ENCODE data around the gene SAE1. TPM values are rescaled to one million over a fixed set of nuclear protein-coding genes. Genes with fewer than 3 reads are reported as not detected.

The SAE1 gene
- total RNA-seq, 2 experiments from 2014 or later: 165 to 175 TPM

DNA sequence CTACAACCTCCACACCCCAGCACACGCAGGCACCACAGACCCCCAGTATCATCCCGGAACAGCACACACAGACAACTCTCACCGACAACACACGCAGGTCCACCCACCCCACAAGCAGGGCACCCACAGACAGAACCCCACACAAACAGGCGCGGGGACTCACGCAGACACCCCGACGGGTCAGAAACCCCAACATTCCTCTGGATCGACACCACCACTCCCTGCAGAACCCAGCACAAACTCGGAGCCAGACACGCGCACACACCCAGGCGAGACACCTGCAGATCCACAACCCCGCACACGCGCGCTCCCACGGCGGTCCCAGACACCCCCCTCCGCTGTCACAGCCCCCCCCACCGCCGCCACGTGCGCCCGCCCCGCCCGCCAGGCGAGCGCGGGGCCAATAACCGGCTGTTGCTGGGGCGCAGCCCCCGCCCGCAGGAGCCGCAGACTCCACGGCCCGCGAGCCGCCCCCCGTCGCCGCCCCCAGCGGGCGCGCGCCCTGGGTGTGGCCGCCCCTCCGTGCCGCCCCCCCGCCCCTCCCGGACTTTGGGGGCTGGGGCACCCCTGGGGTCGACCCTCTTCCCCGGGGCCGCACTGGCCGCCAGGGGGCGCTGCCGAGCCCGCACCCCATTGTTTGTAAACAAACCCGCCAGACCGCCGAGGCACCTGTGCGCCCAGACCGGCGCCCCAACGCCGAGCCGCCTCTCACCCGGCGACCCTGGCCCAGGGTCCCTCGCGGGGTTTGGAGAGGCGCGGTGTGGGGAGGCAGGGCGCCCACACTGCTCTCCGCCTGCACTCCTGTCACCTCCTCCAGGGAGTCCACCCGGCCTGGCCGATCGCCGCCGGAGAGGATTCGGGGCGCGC, 99.7 kb downstream of the SAE1 start:
- ChIA-PET POLR2A (no interaction called here), CTCF (interaction anchor here (1.0 to 8.6 kb wide), 2 partner anchors 16 to 80 kb away, joined by 3 to 143 read pairs; no protein-coding TSS in a partner anchor)
- Mint-ChIP-seq H3K27ac (no peak overlapping the region), H3K27me3 (ENCODE audit: low read depth) (peaks cover 1% of the 10 kb centered on the region), H3K36me3 (ENCODE audit: low read depth) (peaks cover 11% of the 10 kb centered on the region), H3K9me3 (ENCODE audit: insufficient read depth) (no peaks in the 10 kb centered on the region), H3K4me1 (ENCODE audit: low read depth) (peaks cover 33% of the 10 kb centered on the region), H3K4me3 (peak overlapping the region; percentile 63)
- DNase-seq (peak; percentile 87), ATAC-seq (peak; percentile 5)

DNA sequence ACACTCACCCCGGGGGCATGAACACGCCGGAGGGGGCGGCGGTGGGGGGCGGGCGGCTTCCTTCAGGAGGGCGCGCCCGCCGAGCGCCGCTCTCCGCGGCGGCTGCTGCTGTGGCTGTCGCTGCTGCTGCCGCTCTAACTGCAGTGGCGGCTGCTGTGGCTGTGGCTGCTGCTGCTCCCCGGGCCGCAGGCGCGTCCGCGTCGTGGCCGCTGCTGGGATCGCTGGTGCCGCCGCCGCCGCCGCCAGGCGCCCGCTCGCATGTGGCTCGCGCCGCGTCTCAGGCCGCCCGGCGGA, 100.2 kb downstream of the SAE1 start, which contains the start of gene BBC3:
Gene BBC3, minus strand, starts transcription at position 279 of the 294 bp plus-strand sequence. CDS start 2,768 bp downstream, outside the sequence.
- Mint-ChIP-seq H3K4me1 (ENCODE audit: low read depth) (peaks cover 28% of the 10 kb centered on the region), H3K9me3 (ENCODE audit: insufficient read depth) (no peaks in the 10 kb centered on the region), H3K27ac (peak within 1 kb of the TSS; percentile 87), H3K4me3 (peak within 1 kb of the TSS; percentile 72), H3K36me3 (ENCODE audit: low read depth) (peaks cover 6% of the 10 kb centered on the region), H3K27me3 (ENCODE audit: low read depth) (peaks cover 3% of the 10 kb centered on the region)
- POLR2A ChIA-PET: no interaction called here
- ATAC-seq (no peak), DNase-seq (no peak)
- CTCF ChIA-PET: no interaction called here

GRCh38 chr19:47231215-47232054, 100.8 kb downstream of the SAE1 start:
- ChIA-PET CTCF (interaction anchor here (1.4 to 4.7 kb wide), 4 partner anchors 13 to 86 kb away, joined by 4 to 58 read pairs (median 15); no protein-coding TSS in a partner anchor), POLR2A (interaction anchor here (0.8 to 1.5 kb wide), 5 partner anchors 8 to 120 kb away, joined by 3 to 12 read pairs (median 3); partner anchors contain the start of genes CCDC9 and ZC3H4)
- peaks cover 6% of the 10 kb centered on the region for H3K36me3 Mint-ChIP-seq (ENCODE audit: low read depth)
- peaks cover 3% of the 10 kb centered on the region for H3K27me3 Mint-ChIP-seq (ENCODE audit: low read depth)
- H3K4me3 Mint-ChIP-seq: peak overlapping the region; percentile 72
- H3K27ac Mint-ChIP-seq: peak overlapping the region; percentile 87
- H3K9me3 Mint-ChIP-seq (ENCODE audit: insufficient read depth): no peaks in the 10 kb centered on the region
- peaks cover 28% of the 10 kb centered on the region for H3K4me1 Mint-ChIP-seq (ENCODE audit: low read depth)
- DNase-seq (peak; percentile 92), ATAC-seq (peak; percentile 52)

- H3K9me3 Mint-ChIP-seq (ENCODE audit: insufficient read depth): no peaks in the 10 kb centered on the region
- H3K36me3 Mint-ChIP-seq (ENCODE audit: low read depth): peaks cover 4% of the 10 kb centered on the region
- ChIA-PET CTCF (interaction anchor here (0.9 to 4.7 kb wide), 6 partner anchors 11 to 87 kb away, joined by 4 to 58 read pairs (median 8); no protein-coding TSS in a partner anchor), POLR2A (interaction anchor here (0.7 to 1.5 kb wide), 7 partner anchors 9 to 121 kb away, joined by 3 to 12 read pairs (median 3); partner anchors contain the start of genes CCDC9 and ZC3H4)
- peaks cover 20% of the 10 kb centered on the region for H3K4me1 Mint-ChIP-seq (ENCODE audit: low read depth)
- H3K4me3 Mint-ChIP-seq: peak overlapping the region; percentile 72
- ATAC-seq (no peak), DNase-seq (no peak)
- H3K27me3 Mint-ChIP-seq (ENCODE audit: low read depth): peaks cover 3% of the 10 kb centered on the region
- peak overlapping the region; percentile 87 for H3K27ac Mint-ChIP-seq
Measured at GRCh38 chr19:47232422-47233211, 102.0 kb downstream of the SAE1 start.

DNA sequence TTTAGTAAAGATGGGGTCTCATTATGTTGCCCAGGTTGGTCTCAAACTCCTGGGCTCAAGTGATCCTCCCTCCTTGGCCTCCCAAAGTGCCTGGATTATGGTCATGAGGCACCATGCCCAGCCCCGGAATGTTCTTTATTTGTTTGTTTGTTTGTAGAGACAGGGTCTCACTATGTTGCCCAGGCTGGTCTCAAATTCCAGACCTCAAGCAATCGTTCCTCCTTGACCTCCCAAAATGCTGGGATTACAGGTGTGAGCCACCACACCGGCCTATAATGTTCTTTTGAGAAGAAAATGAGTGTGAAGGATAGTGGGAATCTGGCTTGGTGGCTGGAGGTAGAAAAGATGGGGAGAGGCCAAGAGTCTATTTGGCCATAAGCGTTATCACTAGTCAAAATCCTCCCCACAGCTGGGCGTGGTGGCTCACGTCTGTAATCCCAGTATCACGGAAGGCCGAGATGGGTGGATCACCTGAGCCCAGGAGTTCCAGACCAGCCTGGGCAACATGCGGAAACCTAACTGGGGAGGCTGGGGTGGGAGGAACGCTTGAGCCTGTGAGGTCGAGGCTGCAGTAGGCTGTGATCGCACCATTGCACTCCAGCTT, 105.5 kb downstream of the SAE1 start:
- H3K36me3 Mint-ChIP-seq (ENCODE audit: low read depth): peaks cover 4% of the 10 kb centered on the region
- no peak for ATAC-seq
- POLR2A ChIA-PET: interaction anchor here (1.2 kb wide), 1 partner anchor 10 kb away, joined by 3 read pairs; no protein-coding TSS in a partner anchor

DNA sequence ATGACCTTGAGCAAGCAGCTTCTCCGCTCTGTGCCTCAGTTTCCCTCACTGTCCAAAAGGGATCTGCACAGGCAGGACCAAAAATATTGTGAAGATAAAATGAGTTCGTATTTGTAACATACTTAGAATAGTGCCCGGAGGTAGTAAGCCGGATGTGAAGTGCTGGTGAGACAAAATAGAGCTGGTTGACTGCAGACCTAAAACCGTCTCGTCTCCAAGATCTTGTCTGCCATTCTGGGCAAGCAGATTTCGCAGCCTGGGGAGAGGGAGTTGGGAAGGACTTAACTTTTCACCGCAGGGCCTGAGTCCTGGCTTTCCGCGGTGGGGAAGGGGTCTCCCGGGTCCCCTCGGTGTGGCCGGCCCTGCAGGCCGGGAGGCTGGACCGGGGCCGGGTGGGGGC, 108.5 kb downstream of the SAE1 start:
- ChIA-PET POLR2A (interaction anchor here (0.7 to 1.5 kb wide), 3 partner anchors 11 to 81 kb away, joined by 3 to 6 read pairs (median 4); no protein-coding TSS in a partner anchor), CTCF (interaction anchor here (1.1 to 2.8 kb wide), 4 partner anchors 8 to 108 kb away, joined by 3 to 16 read pairs (median 4); partner anchors contain the start of gene SAE1)
- Mint-ChIP-seq H3K4me3 (peak overlapping the region; percentile 67), H3K9me3 (ENCODE audit: insufficient read depth) (no peaks in the 10 kb centered on the region), H3K27ac (peak overlapping the region; percentile 80), H3K27me3 (ENCODE audit: low read depth) (peaks cover 3% of the 10 kb centered on the region), H3K36me3 (ENCODE audit: low read depth) (no peaks in the 10 kb centered on the region), H3K4me1 (ENCODE audit: low read depth) (peaks cover 29% of the 10 kb centered on the region)
- ATAC-seq (no peak), DNase-seq (peak; percentile 40)

More for the DNA sequence above, 105.5 kb downstream of the SAE1 start:
- Mint-ChIP-seq H3K4me3 (no peak overlapping the region), H3K9me3 (ENCODE audit: insufficient read depth) (no peaks in the 10 kb centered on the region), H3K27me3 (ENCODE audit: low read depth) (peaks cover 3% of the 10 kb centered on the region), H3K27ac (no peak overlapping the region), H3K4me1 (ENCODE audit: low read depth) (peaks cover 36% of the 10 kb centered on the region)
- CTCF ChIA-PET: interaction anchor here (4.7 kb wide), 1 partner anchor 8 kb away, joined by 58 read pairs; no protein-coding TSS in a partner anchor
- no peak for DNase-seq

DNA sequence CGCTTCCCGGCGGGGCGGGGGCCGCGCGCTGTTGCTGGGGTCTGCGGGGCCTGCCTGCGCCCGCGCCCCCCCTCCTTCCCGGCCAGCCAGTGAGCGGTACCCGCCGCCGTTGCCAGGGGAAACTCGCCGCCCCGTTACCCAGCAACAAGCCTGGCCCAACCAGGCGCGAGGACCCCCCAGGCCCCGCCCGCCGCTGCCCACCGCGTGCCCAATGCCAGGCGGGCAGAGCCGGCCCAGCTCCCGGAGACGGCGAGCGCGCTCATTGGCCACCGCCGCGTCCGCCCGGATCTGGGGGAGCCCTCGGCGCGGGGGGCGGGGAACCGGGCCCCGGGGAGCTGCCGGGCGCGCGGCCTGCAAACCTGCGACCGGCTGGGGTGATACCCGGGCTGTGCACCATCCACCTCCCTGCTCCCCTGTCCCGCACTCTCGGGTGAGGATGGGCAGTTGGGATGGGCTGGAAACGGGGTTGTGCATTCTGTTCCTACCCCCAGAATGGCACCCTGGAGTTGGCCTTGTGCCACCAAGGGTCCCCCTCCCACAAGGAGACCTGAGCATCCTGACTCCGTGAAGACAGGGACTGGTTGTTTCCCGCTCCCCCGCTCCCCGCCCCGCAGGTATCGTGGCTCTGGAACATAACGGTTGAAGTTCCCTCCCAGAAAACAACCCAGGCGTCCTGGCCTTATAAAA, 109.1 kb downstream of the SAE1 start:
- peak overlapping the region; percentile 45 for H3K27ac Mint-ChIP-seq
- peaks cover 35% of the 10 kb centered on the region for H3K4me1 Mint-ChIP-seq (ENCODE audit: low read depth)
- peak; percentile 26 for ATAC-seq
- DNase-seq: peak; percentile 66
- no peaks in the 10 kb centered on the region for H3K36me3 Mint-ChIP-seq (ENCODE audit: low read depth)
- POLR2A ChIA-PET: interaction anchor here (0.7 kb wide), 1 partner anchor 12 kb away, joined by 4 read pairs; no protein-coding TSS in a partner anchor
- H3K9me3 Mint-ChIP-seq (ENCODE audit: insufficient read depth): no peaks in the 10 kb centered on the region
- H3K27me3 Mint-ChIP-seq (ENCODE audit: low read depth): peaks cover 3% of the 10 kb centered on the region
- H3K4me3 Mint-ChIP-seq: peak overlapping the region; percentile 42
- CTCF ChIA-PET: interaction anchor here (1.1 to 2.8 kb wide), 4 partner anchors 8 to 109 kb away, joined by 3 to 16 read pairs (median 4); partner anchors contain the start of gene SAE1

GRCh38 chr19:47240556-47240955, 109.9 kb downstream of the SAE1 start:
- Mint-ChIP-seq H3K27me3 (ENCODE audit: low read depth) (no peaks in the 10 kb centered on the region), H3K4me3 (peak overlapping the region; percentile 42), H3K27ac (no peak overlapping the region), H3K4me1 (ENCODE audit: low read depth) (peaks cover 42% of the 10 kb centered on the region), H3K9me3 (ENCODE audit: insufficient read depth) (no peaks in the 10 kb centered on the region), H3K36me3 (ENCODE audit: low read depth) (no peaks in the 10 kb centered on the region)
- POLR2A ChIA-PET: interaction anchor here (1.1 kb wide), 1 partner anchor 14 kb away, joined by 7 read pairs; no protein-coding TSS in a partner anchor
- CTCF ChIA-PET: interaction anchor here (1.0 kb wide), 2 partner anchors 15 to 30 kb away, joined by 4 read pairs; no protein-coding TSS in a partner anchor
- ATAC-seq: no peak
- DNase-seq: no peak

- peaks cover 42% of the 10 kb centered on the region for H3K4me1 Mint-ChIP-seq (ENCODE audit: low read depth)
- H3K4me3 Mint-ChIP-seq: no peak overlapping the region
- peak; percentile 92 for DNase-seq
- no peaks in the 10 kb centered on the region for H3K27me3 Mint-ChIP-seq (ENCODE audit: low read depth)
- peak; percentile 34 for ATAC-seq
- no peaks in the 10 kb centered on the region for H3K36me3 Mint-ChIP-seq (ENCODE audit: low read depth)
- ChIA-PET POLR2A (interaction anchor here (1.1 kb wide), 1 partner anchor 15 kb away, joined by 7 read pairs; no protein-coding TSS in a partner anchor), CTCF (interaction anchor here (1.0 kb wide), 2 partner anchors 16 to 30 kb away, joined by 4 read pairs; no protein-coding TSS in a partner anchor)
- no peak overlapping the region for H3K27ac Mint-ChIP-seq
- H3K9me3 Mint-ChIP-seq (ENCODE audit: insufficient read depth): no peaks in the 10 kb centered on the region
Measured at GRCh38 chr19:47240996-47241918, 110.6 kb downstream of the SAE1 start.

Measured in activated CD8-positive, alpha-beta T cell treated with anti-CD3 and anti-CD28 coated beads, Interleukin-2, amount 10 ng/mL, durations not matched to agents 7 days and 5 days (primary cell).